Measurements from ENCODE around the gene EEFSEC.

Gene EEFSEC

DNA sequence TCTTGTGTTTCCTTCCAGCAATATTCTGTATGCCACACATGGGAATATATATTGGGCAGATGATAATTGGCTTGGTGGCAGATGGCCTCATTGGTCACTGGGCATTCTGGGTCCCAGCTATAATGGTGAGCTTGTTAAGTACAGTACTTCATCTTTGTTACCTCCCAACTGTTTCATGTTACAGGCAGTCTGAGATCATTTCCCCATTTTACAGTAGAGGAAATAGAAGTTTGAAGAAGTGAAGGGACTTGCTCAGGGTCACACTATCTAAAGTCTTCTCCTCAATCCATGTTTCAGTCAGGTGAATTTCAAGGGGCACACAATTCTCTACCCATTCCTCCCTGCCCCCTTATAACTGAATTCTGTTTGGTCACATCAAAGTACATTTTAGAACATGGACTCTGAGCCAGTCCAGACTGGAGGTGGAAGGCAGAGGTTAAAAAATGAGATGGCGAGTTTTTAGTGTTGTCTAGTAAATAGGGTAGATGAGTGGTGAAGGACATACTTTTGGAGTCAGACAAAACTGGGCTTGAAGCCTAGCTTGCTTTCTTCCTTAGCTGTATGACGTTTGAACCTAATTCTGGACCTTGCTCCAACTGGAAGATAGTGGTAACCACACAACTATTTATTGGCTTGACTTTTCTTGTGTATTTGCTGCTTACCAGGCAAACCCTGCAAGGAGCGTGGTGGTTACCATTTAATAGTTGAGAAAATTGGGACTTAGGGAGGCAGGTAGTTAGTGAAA lies 2.5 kb downstream of the EEFSEC start:
- no peak for DNase-seq (ENCODE audit: low spot score)
- TF ChIP-seq, protein P1, sequence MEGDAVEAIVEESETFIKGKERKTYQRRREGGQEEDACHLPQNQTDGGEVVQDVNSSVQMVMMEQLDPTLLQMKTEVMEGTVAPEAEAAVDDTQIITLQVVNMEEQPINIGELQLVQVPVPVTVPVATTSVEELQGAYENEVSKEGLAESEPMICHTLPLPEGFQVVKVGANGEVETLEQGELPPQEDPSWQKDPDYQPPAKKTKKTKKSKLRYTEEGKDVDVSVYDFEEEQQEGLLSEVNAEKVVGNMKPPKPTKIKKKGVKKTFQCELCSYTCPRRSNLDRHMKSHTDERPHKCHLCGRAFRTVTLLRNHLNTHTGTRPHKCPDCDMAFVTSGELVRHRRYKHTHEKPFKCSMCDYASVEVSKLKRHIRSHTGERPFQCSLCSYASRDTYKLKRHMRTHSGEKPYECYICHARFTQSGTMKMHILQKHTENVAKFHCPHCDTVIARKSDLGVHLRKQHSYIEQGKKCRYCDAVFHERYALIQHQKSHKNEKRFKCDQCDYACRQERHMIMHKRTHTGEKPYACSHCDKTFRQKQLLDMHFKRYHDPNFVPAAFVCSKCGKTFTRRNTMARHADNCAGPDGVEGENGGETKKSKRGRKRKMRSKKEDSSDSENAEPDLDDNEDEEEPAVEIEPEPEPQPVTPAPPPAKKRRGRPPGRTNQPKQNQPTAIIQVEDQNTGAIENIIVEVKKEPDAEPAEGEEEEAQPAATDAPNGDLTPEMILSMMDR (IDR thresholded peaks at IDR 0.05; ENCODE audit: extremely low read depth, missing control alignments) = no peak

DNA sequence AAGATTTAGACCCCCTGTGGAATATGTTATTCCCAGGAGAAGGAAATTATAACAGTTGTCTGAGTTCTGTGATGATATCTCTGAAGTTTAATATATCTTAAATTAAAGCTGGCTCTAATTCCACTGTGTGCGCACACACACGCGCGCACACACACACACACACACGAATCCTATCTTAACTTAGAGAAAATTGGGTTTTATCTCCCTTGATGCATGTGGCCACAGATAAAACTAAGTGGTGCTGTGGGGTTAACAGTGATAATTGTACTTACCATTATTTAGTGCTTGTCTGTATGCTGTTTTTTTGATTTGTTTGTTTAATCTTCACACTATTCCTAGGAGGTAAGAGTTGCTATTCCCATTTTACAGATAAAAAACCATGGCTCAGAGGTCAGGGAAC lies 7.4 kb downstream of the EEFSEC start:
- DNase-seq (ENCODE audit: low spot score) = no peak
- TF ChIP-seq, protein P1 (IDR thresholded peaks at IDR 0.05; ENCODE audit: extremely low read depth, missing control alignments) = no peak

DNA sequence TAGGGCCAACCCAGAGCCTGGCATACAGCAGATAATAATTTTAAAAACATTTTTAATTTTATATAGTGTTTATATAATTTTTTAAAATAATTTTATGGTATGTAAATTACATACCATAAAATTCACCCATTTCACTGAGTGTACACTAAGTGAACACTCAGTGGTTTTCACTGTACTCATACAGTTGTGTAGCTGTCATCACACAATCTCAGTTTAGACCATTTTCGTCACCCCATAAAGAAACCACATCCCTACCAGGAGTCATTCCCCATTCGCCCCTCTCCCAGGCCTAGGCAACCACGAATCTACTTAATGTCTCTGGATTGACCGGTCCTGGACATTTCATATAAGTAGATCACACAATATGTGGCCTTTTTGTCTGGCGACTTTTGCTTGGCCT lies 10.2 kb downstream of the EEFSEC start:
- DNase-seq (ENCODE audit: low spot score) = no peak
- TF ChIP-seq, protein P1 (IDR thresholded peaks at IDR 0.05; ENCODE audit: extremely low read depth, missing control alignments) = no peak

DNA sequence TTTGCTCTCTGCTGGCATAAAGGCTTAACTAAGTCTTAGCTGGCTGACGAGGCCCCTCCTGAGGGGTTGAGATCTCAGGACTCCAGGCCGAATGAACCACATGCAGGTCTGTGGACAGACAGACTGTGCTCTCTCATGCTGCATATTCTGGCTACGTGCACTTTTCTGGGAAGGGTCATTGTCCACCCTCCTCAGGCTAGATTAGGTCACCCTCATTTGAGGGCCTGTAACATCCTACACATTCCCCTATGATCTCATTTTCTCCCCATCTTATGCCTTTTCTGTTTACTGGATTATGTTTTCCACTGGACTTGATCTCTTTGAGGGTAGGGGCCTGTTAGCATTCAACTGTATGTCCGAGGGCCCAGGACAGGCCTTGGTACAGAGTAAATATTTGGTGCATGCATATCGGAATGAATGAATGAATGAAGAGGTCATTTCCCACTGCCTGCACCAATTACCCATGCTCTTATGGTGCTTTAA lies 13.7 kb downstream of the EEFSEC start:
- TF ChIP-seq, protein P1 (IDR thresholded peaks at IDR 0.05; ENCODE audit: extremely low read depth, missing control alignments) = no peak
- no peak for DNase-seq (ENCODE audit: low spot score)

DNA sequence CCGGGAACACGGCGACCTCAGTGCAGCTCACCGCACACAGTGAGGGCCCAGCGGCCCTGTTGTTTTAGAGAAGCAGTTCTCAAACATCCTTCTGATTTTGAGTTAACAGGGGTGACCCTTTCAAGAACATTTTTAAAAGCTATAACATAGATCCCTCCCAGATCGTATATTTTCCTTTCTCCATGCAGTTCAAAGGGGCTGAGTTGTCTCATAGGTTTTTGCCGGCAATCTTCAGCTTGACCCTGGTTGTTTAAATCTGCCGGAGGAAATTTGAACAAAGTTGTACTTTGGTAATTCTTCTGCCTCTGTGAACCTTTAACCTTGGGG lies 14.3 kb downstream of the EEFSEC start:
- DNase-seq (ENCODE audit: low spot score) = no peak
- TF ChIP-seq, protein P1 (IDR thresholded peaks at IDR 0.05; ENCODE audit: extremely low read depth, missing control alignments) = no peak

DNA sequence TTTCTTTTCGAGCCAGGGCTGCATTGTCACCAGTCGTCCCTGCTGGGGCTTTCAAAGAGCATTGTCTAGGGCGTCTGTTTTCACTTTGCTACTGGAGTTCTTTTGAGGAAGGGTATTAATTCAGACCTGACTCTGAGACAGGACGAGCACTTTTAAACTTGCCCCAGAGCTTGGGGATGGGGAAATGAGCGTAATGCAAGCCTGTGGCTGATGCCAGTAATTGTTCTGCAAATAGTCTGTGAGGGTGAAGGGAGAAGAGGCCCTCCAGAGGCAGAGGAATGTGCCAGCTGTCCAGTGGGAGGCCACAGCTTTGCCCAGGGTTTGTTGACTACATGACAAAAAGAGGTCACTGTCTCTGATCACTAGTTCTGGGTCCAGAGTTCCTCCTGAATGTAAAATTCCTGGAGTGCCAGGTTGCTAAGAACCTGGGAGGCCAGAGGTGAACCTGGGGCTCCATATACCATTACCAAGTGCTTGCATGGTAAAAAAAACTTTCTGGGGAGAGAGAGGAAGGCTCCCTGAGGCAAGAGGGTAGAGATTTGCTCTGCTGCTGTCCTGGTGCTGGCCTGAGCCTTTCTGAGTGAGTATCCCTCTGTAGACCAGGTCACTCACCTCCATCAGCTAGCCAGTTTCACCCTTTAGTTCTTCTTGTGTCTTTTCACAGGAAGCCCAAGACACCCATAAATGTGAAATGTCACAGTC lies 14.8 kb downstream of the EEFSEC start:
- TF ChIP-seq, protein P1 (IDR thresholded peaks at IDR 0.05; ENCODE audit: extremely low read depth, missing control alignments) = no peak
- DNase-seq (ENCODE audit: low spot score) = no peak

DNA sequence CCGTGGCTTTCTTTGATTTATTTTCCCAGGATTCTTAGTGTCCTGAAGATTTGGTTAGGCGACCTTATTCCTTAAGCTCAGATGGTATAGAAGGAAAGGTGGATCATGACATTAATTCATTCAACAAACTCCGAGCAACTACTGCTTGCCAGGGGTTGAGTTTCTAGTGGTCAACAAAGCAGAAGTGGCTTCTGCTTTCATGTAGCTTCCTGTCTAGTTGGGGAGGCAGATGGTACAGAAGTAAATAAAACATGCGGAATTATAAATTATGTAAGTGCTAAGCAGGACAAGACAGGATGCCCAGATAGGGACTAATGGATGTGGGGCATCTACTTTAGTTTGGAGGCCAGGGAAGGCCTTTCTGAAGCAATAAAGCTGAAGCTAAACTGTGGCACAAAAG lies 15.6 kb downstream of the EEFSEC start:
- no peak for DNase-seq (ENCODE audit: low spot score)

More for the DNA sequence above, 15.6 kb downstream of the EEFSEC start:
- TF ChIP-seq, protein P1 (IDR thresholded peaks at IDR 0.05; ENCODE audit: extremely low read depth, missing control alignments) = no peak

Measured in GM20000 (cell line).